ENCODE data around the gene ZHX3. TPM values are rescaled to one million over a fixed set of nuclear protein-coding genes. Genes with fewer than 3 reads are reported as not detected.

ZHX3 gene
- total RNA-seq, 1 donor from 2014 or later: 9.1 TPM

DNA sequence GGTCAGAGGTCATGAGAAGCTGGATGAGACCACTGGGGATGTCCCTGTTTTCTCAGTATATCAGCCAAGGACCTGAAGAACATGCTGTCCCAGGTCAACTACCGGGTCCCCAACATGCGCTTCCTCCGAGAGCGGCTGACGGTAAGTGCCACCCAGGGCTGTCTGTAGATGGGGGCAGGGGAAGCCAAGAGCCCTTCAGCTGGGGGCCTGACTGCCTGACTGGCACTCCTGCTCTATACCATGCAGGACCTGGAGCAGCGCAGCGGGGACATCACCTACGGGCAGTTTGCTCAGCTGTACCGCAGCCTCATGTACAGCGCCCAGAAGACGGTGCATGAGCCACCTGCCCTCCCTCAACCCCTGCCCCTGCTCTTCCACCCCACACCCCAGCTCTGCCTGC lies 155.1 kb downstream of the ZHX3 start:
- Mint-ChIP-seq H3K27me3 (no peaks in the 10 kb centered on the region), H3K9me3 (ENCODE audit: low read depth) (no peaks in the 10 kb centered on the region), H3K4me1 (ENCODE audit: low read depth) (peaks cover 9% of the 10 kb centered on the region), H3K27ac (no peak overlapping the region), H3K36me3 (ENCODE audit: insufficient read depth) (peaks cover 26% of the 10 kb centered on the region), H3K4me3 (ENCODE audit: low read depth) (no peak overlapping the region)
- DNase-seq (ENCODE audit: low spot score, unreplicated experiment): no peak
- no peak for TF ChIP-seq CTCF (IDR thresholded peaks at IDR 0.05; ENCODE audit: unreplicated experiment)

DNA sequence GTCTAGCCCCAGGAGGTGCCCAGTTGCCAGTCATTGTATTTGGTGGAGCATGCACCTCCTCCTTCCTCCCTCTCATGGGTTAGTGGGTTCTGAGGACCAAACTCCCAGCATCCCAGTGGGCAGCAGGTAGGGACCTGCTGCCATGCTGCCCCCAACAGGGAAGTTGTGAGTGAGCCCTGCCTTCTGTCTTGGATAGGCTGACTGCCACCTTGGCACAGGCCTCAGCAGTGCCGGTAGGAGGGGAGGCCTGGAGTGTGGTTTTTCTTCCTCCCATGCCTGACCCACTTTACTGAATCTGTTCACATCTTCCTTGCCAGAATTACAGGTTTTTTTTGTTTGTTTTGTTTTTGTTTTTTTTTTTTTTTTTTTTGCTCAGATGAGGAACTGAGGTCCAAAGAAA lies 155.6 kb downstream of the ZHX3 start:
- Mint-ChIP-seq H3K4me1 (ENCODE audit: low read depth) (peaks cover 14% of the 10 kb centered on the region), H3K4me3 (ENCODE audit: low read depth) (no peak overlapping the region), H3K36me3 (ENCODE audit: insufficient read depth) (peaks cover 21% of the 10 kb centered on the region), H3K27ac (no peak overlapping the region), H3K27me3 (no peaks in the 10 kb centered on the region), H3K9me3 (ENCODE audit: low read depth) (no peaks in the 10 kb centered on the region)
- no peak for DNase-seq (ENCODE audit: low spot score, unreplicated experiment)
- no peak for TF ChIP-seq CTCF (IDR thresholded peaks at IDR 0.05; ENCODE audit: unreplicated experiment)

DNA sequence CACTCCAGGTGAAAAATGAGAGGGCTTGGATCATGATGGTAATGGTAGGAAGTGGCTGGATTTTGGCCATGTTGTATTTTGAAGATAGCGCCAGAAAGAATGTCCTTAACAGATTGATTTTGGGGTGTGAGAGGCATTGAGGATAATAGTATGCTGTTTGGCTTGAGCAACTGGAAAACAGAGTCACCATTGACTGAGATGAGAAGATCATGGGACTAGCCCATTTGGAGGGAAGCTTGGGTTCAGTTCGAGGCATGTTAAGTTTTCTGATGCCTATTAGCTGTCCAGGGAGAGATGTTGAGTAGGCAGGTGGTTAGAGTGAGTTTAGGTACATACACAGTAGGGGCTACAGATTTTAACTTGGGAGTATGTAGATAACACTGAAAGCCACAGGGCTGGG lies 156.8 kb downstream of the ZHX3 start:
- DNase-seq (ENCODE audit: low spot score, unreplicated experiment): no peak
- Mint-ChIP-seq H3K27me3 (no peaks in the 10 kb centered on the region), H3K9me3 (ENCODE audit: low read depth) (no peaks in the 10 kb centered on the region), H3K4me3 (ENCODE audit: low read depth) (no peak overlapping the region), H3K36me3 (ENCODE audit: insufficient read depth) (peaks cover 18% of the 10 kb centered on the region), H3K27ac (no peak overlapping the region), H3K4me1 (ENCODE audit: low read depth) (peaks cover 20% of the 10 kb centered on the region)
- TF ChIP-seq CTCF (IDR thresholded peaks at IDR 0.05; ENCODE audit: unreplicated experiment): no peak

DNA sequence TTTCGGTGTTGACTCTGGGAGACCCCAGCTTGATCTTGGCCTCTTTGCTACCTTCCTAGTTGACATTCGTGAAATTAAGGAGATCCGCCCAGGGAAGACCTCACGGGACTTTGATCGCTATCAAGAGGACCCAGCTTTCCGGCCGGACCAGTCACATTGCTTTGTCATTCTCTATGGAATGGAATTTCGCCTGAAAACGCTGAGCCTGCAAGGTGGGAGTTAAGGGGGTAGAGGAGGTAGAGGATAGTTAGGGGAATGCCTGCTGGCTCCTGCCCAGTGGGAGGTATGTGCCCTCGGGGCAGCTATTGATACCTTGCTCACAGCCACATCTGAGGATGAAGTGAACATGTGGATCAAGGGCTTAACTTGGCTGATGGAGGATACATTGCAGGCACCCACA lies 158.0 kb downstream of the ZHX3 start:
- no peaks in the 10 kb centered on the region for H3K9me3 Mint-ChIP-seq (ENCODE audit: low read depth)
- H3K27me3 Mint-ChIP-seq: no peaks in the 10 kb centered on the region
- H3K36me3 Mint-ChIP-seq (ENCODE audit: insufficient read depth): peaks cover 16% of the 10 kb centered on the region
- no peak for TF ChIP-seq CTCF (IDR thresholded peaks at IDR 0.05; ENCODE audit: unreplicated experiment)
- DNase-seq (ENCODE audit: low spot score, unreplicated experiment): no peak
- H3K27ac Mint-ChIP-seq: peak overlapping the region; percentile 75
- no peak overlapping the region for H3K4me3 Mint-ChIP-seq (ENCODE audit: low read depth)
- H3K4me1 Mint-ChIP-seq (ENCODE audit: low read depth): peaks cover 23% of the 10 kb centered on the region

DNA sequence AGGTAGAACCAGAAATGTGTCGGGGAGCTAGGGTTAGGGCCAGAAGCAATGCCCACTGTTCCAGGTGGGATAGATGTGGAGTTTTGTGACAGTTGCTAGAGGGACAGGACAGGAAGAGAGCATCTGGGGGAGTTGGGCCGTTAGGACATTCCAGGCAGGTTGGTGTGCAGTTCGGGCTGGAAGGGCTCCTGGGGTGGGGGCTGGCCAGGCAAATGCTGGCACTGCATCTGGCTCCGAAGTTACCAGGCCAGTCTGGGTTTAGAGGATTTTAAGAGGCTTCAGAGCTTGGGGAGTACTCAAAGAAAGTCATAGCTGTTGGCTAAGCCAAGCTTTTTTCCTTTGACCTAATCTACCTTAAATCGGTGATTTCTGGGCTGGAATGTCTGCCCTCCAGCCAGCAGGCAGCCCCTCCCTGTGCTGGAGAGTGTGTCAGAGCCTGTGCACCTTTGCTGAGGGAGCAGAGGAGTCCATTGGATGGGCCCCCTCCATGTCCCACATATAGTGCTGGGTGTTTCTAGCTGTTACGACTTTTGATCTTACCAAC lies 159.4 kb downstream of the ZHX3 start:
- H3K4me1 Mint-ChIP-seq (ENCODE audit: low read depth): peaks cover 23% of the 10 kb centered on the region
- TF ChIP-seq CTCF (IDR thresholded peaks at IDR 0.05; ENCODE audit: unreplicated experiment): no peak
- no peaks in the 10 kb centered on the region for H3K27me3 Mint-ChIP-seq
- H3K36me3 Mint-ChIP-seq (ENCODE audit: insufficient read depth): peaks cover 10% of the 10 kb centered on the region
- peak overlapping the region; percentile 83 for H3K27ac Mint-ChIP-seq
- H3K4me3 Mint-ChIP-seq (ENCODE audit: low read depth): no peak overlapping the region
- H3K9me3 Mint-ChIP-seq (ENCODE audit: low read depth): no peaks in the 10 kb centered on the region
- DNase-seq (ENCODE audit: low spot score, unreplicated experiment): no peak

Data from progenitor cell of endocrine pancreas (in vitro differentiated cells).